Measurements from ENCODE around the gene RYR2.

The RYR2 gene

GRCh38 chr1:237154157-237154556, 112.2 kb downstream of the RYR2 start:
- DNase-seq (ENCODE audit: low spot score): no peak
- TF ChIP-seq CTCF (IDR thresholded peaks at IDR 0.05; ENCODE audit: extremely low read depth, missing control alignments): no peak

- DNase-seq (ENCODE audit: low spot score): no peak
Measured at GRCh38 chr1:237164406-237165352, 122.7 kb downstream of the RYR2 start.

DNA sequence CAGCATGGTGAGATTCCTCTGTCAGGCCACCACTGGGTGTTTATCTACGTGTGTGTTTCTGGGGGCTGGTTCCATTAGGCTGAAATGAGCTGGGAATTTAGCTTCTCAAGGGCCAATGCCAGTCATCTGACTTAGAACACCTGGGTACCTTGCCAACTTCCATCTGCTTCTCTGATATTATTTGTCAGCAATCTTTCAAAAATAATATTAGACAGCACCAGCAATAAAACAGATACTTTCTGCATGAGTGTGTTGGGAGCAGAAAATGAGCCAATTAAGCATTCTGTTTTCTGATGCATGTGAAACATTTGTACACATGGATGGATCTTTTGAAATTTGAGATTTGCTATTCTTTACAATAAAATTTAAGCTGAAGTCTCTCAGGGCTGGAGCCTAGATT, 124.1 kb downstream of the RYR2 start:
- no peak for TF ChIP-seq CTCF (IDR thresholded peaks at IDR 0.05; ENCODE audit: extremely low read depth, missing control alignments)

More at GRCh38 chr1:237164406-237165352, 122.7 kb downstream of the RYR2 start:
- no peak for TF ChIP-seq CTCF (IDR thresholded peaks at IDR 0.05; ENCODE audit: extremely low read depth, missing control alignments)

GRCh38 chr1:237166593-237167101, 124.7 kb downstream of the RYR2 start:
- TF ChIP-seq CTCF (IDR thresholded peaks at IDR 0.05; ENCODE audit: extremely low read depth, missing control alignments): no peak
- no peak for DNase-seq (ENCODE audit: low spot score)

More for the DNA sequence above, 124.1 kb downstream of the RYR2 start:
- no peak for DNase-seq (ENCODE audit: low spot score)

GRCh38 chr1:237170149-237170548, 128.2 kb downstream of the RYR2 start:
- TF ChIP-seq CTCF (IDR thresholded peaks at IDR 0.05; ENCODE audit: extremely low read depth, missing control alignments): no peak
- DNase-seq (ENCODE audit: low spot score): no peak

GRCh38 chr1:237171454-237172117, 129.6 kb downstream of the RYR2 start:
- TF ChIP-seq CTCF (IDR thresholded peaks at IDR 0.05; ENCODE audit: extremely low read depth, missing control alignments): no peak
- DNase-seq (ENCODE audit: low spot score): no peak

DNA sequence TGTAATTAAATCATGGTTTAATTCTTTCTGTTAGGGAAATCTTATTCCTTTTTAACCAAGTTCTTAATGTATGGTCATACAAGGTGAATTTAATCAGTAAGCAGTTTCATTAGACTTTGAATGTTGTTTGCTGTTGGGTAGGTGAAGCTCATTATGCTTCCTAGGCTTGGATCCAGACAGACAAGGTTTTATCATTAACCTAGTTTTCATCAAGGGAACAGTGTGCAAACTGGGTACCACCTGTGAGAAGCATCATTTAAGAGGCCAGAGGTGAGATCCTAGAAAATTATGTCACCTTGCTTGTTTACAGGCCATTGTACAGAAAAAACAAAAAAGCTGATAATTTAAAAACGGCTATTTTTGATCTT, 130.1 kb downstream of the RYR2 start:
- no peak for DNase-seq (ENCODE audit: low spot score)
- TF ChIP-seq CTCF (IDR thresholded peaks at IDR 0.05; ENCODE audit: extremely low read depth, missing control alignments): no peak
